Measurements from ENCODE around the gene CCDC149.
A peak's percentile ranks its signal among the peaks of the same experiment; 100 is the strongest.

DNA sequence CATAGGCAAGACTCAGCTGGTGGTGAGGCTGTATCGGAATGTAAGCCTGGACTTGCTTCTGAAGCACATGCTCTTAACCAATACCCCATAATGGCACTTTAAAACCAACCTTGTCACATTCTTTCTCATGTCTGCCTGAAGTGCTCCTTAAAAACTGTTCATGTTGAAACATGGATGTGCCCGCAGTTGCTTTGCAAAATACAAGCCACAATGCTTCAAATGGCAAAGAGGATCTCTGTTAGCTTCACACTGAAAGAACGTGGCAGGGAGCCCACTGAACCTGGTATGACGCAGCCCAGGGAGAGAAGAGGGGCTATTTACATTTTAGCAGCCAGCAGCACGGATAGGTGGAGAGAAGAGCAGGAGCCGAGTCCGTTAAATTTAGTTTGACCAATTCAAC, 88.1 kb downstream of the CCDC149 start:
- TF ChIP-seq, protein P1, sequence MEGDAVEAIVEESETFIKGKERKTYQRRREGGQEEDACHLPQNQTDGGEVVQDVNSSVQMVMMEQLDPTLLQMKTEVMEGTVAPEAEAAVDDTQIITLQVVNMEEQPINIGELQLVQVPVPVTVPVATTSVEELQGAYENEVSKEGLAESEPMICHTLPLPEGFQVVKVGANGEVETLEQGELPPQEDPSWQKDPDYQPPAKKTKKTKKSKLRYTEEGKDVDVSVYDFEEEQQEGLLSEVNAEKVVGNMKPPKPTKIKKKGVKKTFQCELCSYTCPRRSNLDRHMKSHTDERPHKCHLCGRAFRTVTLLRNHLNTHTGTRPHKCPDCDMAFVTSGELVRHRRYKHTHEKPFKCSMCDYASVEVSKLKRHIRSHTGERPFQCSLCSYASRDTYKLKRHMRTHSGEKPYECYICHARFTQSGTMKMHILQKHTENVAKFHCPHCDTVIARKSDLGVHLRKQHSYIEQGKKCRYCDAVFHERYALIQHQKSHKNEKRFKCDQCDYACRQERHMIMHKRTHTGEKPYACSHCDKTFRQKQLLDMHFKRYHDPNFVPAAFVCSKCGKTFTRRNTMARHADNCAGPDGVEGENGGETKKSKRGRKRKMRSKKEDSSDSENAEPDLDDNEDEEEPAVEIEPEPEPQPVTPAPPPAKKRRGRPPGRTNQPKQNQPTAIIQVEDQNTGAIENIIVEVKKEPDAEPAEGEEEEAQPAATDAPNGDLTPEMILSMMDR (IDR thresholded peaks at IDR 0.05), result no peak
- TF ChIP-seq POLR2AphosphoS5 (IDR thresholded peaks at IDR 0.05) (peak in 1 of 3 donors; percentile 25), POLR2A (IDR thresholded peaks at IDR 0.05) (no peak), EP300 (IDR thresholded peaks at IDR 0.05) (no peak)
